GM21825 (cell line): ENCODE data around the gene HEXIM2.

Source experiments
- ATAC-seq: cut with Tn5 transposase; IDR thresholded peaks from one replicate; pipeline ENCODE4 v1.9.1; 2021; ENCODE audit warnings: mild to moderate bottlenecking, moderate library complexity; ENCODE audit not compliant: unreplicated experiment

Gene HEXIM2

GRCh38 chr17:45143767-45144198, 17.9 kb upstream of the HEXIM2 start:
- ATAC-seq = no peak

DNA sequence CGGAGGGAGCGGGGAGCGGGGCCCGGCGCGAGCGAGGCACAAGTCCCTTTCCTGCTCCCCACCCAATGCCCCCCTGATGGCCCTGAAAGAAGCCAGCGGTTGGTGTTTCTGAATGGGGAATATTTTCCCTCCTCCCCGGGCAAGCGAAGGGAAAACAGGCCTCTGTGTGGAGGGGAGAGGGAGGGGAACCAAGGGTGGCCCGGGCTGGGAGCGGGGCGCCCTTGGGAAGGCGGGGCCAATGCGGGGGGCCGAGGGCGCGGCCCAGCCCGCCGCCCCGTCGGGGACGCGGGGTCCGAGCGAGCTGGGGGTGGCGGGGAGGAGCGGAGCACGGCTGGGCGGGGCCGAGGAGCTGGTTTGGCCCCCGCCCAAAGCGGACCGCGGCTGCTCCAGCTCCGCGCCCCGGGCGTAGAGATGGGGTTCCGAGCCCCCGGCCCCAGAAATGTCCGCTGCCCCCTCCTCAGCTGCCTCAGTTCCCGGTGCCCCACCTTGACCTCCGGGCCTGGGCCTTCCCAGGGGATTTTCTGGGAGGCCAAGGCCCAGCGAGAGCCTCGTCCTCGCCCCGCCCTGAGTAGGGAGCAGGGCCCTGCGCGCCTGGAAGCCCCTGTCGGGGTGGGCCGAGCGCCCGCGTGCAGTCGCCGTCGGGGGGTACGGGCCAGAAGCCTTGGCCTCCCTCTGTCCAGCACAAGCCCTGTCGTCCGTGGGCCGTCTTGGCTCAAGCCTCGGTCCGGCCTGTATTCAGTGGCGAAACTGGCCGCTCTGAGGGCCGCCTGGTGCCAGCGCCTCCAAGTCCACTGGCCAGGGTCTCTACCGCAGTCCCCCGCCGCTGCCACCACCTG, 17.3 kb upstream of the HEXIM2 start:
- ATAC-seq = no peak

GRCh38 chr17:45145035-45145389, 16.7 kb upstream of the HEXIM2 start:
- ATAC-seq = no peak

DNA sequence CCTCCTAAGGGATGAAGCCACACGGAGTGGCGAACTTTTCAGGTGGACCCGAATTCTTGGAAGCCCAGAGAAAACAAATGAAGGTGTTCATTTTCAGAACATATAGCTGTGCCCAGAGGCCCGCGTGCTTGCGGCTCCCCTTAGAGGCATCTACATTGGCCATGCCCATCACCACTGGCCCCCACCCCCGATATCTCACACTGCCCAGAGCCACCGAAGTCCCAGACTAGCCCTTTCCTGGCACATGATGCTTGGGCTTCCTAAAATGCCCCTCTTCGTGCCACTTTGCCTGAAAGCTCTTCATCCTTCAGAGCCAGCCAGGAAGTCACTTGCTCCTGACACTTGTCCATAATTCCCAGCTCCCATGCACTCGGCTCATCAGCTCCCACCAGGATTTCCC, 15.5 kb upstream of the HEXIM2 start:
- no peak for ATAC-seq

DNA sequence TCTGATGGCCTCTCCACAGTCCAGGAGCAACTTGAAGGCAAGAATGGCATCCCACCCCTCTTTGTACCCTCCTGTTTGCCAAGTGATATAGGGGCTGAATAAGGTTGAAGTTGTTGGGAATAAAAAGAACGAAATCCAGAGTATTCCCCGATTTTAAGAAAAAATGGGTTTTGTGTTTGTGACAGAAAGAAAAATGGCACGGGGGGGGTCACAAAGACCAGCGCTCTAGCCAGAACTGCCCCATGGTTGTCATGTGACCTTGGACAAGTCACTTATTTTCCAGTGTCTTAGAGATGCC, 15.1 kb upstream of the HEXIM2 start:
- ATAC-seq = no peak

DNA sequence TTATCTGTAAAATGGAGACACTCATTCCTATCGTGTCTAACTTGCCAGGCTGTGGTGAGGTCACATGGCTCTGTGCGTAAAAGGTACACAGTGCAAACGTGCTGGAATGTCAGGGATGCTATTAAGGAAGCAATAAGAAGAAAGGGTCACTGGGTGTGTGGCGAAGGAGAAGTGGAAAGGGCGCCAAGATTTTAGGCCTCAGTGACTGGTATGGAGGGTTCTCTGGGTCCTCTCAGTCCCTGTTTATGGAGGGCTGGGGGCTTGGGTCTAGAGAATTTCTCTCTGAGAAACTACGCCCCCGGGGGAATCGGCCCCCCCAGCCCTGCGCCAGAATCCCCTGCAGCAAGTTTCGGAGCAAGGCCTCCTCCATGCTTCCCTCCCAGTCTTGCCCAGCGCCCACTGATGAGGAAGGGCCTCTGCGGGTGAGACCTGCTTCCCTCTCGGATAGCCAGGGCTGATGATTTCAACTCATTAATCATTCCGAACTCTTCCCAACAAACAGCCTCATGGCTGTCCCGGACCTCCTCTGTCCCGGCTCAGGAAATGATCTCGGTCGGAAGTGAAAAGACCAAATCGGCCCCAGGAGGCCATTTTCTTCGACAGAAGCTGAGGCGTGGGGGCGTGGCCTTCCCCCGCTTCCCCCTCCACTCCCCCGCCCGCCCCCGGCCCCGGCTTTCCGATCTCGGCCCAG, 14.6 kb upstream of the HEXIM2 start:
- no peak for ATAC-seq

GRCh38 chr17:45147581-45148182, 14.0 kb upstream of the HEXIM2 start:
- no peak for ATAC-seq

DNA sequence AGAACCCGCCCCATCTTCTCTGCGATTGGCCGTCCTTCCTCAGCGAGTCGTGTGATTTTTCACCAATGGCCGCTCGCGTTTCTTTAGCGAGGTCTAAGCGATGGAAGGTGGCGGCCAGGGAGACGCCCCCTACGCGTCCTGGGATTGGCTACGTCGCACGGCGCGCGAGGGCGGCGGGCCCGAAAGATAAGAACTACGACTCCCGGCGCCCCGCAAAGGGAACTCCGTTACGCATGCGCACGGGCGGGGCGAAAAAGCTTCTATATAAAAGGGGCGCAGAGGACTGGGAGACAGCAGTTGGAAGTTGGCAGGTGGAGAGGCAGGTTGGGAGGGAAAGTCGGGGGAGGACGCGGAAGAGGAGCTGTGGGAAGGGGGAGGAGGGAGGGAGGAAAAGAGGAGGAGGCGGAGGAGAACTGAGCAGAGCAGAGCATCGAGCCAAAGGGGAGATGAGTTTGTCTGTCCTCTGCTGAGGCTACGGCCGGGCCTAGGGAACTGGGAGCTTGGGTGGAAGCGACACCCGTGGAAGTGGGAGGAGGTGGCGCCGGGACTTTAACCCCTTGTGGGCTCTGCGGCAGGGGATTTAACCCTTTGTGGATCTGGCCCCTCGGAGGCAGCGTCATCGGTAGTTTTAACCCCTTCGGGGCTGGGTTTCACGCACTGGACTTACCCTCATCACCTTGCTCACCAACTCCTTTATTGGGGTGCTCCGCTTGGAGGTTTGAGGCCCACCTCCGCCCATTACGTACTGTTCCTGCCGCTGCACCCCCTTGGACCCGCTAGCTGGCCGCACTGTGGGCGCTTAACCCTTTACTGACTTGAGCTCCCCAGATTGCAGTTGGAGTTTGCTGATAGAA, 13.3 kb upstream of the HEXIM2 start, which contains the start of gene HEXIM1:
Gene HEXIM1 (plus strand): TSS at position 293 of the 854 bp plus-strand sequence. CDS start 716 bp downstream, outside the sequence.
- ATAC-seq = peak; percentile 65

DNA sequence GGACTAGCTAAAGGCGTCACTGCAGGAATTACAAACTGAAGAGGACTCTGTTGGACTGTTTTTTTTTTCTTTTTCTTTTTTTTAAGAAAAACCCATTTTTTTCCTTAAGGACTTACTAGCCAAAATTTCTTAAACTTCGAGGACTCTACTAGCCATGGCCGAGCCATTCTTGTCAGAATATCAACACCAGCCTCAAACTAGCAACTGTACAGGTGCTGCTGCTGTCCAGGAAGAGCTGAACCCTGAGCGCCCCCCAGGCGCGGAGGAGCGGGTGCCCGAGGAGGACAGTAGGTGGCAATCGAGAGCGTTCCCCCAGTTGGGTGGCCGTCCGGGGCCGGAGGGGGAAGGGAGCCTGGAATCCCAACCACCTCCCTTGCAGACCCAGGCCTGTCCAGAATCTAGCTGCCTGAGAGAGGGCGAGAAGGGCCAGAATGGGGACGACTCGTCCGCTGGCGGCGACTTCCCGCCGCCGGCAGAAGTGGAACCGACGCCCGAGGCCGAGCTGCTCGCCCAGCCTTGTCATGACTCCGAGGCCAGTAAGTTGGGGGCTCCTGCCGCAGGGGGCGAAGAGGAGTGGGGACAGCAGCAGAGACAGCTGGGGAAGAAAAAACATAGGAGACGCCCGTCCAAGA, 12.5 kb upstream of the HEXIM2 start:
- peak; percentile 27 for ATAC-seq

- no peak for ATAC-seq
Measured at GRCh38 chr17:45149669-45150664, 11.7 kb upstream of the HEXIM2 start.

DNA sequence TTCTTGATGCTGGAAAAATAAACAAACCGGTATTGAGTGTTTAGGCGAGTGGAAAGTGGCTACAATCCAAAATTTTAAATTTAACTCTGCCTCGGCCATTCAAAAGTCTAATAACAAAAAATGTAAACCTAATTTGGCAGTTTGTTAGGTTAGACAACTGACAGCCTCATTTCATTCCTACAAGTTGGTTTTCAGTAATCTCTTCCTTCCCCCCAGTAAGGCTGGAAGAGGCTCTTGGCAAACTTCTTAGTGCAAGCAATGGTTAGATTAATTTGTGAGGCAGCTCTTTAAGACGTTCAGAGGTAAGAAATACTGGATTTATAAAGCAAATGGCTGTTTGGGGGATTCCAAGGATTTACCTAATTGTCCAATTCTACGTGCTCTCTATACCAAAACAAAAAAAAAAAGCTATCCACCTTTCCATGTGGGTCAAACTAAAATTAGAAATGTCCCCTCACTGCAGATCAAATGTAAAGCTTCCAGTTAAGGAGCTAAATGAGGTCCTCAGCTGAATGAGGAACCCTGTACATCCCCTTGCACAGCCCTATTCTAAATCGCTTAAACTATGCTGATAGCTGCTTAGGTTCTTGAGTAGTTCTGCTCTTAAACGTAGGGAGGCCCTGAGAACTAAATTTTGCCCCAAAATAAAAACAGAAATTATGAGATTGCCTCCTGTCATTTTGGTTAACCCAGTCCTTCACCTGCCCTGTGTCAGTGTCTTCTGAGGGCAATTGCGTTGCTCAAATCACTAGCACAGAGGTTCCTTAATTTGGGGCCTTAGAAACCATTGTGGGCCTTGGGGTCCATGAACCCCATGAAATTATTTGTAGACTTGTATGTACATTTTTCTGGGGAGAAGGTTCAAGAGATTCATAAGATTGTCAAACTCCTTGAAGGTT, 10.5 kb upstream of the HEXIM2 start:
- ATAC-seq = no peak

- no peak for ATAC-seq
Measured at GRCh38 chr17:45155029-45155428, 6.6 kb upstream of the HEXIM2 start.

- ATAC-seq = no peak
Measured at GRCh38 chr17:45155483-45155882, 6.2 kb upstream of the HEXIM2 start.

GRCh38 chr17:45156242-45156641, 5.4 kb upstream of the HEXIM2 start:
- no peak for ATAC-seq

- peak; percentile 28 for ATAC-seq
Measured at GRCh38 chr17:45160447-45161287, 1.0 kb upstream of the HEXIM2 start.

DNA sequence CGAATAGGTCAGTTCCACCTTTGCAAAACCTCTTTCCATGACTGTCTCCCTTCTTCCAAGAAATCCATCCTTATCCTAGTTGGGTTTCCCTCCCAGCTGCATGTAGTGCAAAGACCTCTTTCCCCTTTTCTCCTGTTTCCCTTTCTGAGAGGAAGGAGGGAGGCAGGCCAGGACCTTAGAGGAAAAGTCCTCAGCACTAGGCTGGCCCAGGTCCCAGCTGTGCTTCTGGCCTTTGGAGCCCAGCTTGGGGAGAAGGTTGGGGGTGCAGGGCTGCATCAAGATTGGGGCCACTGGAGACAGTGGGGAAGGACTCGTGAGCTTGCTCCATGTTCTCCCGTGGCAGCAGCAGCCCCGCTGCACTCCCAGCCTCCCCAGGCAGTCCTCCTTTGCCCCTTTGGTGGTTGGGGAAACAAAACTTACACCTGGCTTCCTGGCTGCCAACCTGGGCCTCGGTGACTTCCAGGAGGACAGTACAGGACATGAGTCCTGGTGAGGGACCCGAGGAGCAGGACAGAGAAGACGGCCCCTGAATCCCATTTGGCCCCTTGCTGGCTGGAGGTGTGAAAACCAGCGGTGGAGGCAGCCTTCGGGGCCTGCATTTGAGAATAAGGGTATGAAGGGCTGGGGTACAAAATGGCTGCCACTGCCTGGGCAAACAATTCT, 481 bp downstream of the HEXIM2 start:
- ATAC-seq = no peak

DNA sequence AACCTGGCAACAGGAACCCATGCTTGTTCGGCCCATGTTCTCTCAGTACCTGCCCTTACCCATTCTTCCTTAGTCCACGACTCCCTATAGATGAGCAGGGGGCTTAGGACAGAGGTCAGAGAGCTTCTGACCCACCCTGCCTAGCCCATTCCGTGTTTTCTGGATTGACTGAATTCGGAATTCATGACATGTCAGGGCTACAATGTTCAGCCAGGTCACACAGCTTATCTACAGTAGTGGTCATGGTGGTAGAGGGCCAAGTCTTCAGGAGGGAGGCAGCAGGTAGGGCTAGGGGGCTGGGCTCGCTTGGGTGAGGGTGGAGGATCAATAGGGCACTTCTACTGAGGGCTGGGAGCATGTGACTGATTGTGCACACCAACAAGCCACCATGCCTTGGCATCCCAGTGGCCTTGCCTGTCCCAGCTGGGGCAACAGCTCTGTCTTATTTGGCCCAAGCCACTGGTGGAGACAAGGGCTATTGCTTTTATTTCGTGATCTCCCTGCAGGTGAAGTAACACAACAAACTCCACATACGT, 3.1 kb downstream of the HEXIM2 start:
- no peak for ATAC-seq
